HepG2 (cell line): ENCODE data around the gene MCOLN1. TPM values are rescaled to one million over a fixed set of nuclear protein-coding genes. Genes with fewer than 3 reads are reported as not detected.
A peak's percentile ranks its signal among the peaks of the same experiment; 100 is the strongest.

Experiments
- ATM ChIP-seq: fragments of 450-650 bp; IDR thresholded peaks from 2 replicates; pipeline ENCODE4 v1.7.1; 2017; ENCODE audit warnings: mild to moderate bottlenecking, borderline replicate concordance
- CEBPB ChIP-seq: IDR thresholded peaks from 2 replicates; pipeline ENCODE4 v1.6.1; 2011; ENCODE audit warnings: low read depth, low read length, improper control_type of control experiment, borderline replicate concordance
- CHD2 ChIP-seq: IDR thresholded peaks from 2 replicates; pipeline ENCODE4 v1.6.1; 2011; ENCODE audit warnings: low read depth, low read length, improper control_type of control experiment
- ELF3 ChIP-seq: IDR thresholded peaks from 2 replicates; pipeline ENCODE4 v1.6.1; 2016; ENCODE audit warnings: missing genetic modification reagents, missing compliant biosample characterization
- FOXA1 ChIP-seq, 2 experiments: fragments of 450-650 bp in 1 of 2; sonication (generic) in 1 of 2; formaldehyde crosslinking in 1 of 2; IDR thresholded peaks; 2 replicates each; pipeline versions ENCODE4 v1.4.0 to v1.6.1; 2016 to 2020; ENCODE audit warnings: missing genetic modification reagents in 1 of 2
- FOXM1 ChIP-seq: sonication (generic); formaldehyde crosslinking; IDR thresholded peaks from 2 replicates; pipeline ENCODE4 v1.5.0; 2020; ENCODE audit warnings: missing genetic modification reagents
- HMG20B ChIP-seq: conservative IDR thresholded peaks from 2 replicates; pipeline ENCODE4 v1.6.1; 2016; ENCODE audit warnings: missing genetic modification reagents, missing compliant biosample characterization
- KAT8 ChIP-seq: IDR thresholded peaks from 2 replicates; pipeline ENCODE4 v1.6.1; 2016; ENCODE audit warnings: missing genetic modification reagents, missing compliant biosample characterization
- LCORL ChIP-seq, 2 experiments: fragments of 450-650 bp in 1 of 2; sonication (generic) in 1 of 2; formaldehyde crosslinking in 1 of 2; IDR thresholded peaks; 2 replicates each; pipeline versions ENCODE4 v1.5.0 to v1.6.1; 2017 to 2020; ENCODE audit warnings: antibody characterized with exemption in 1 of 2, missing genetic modification reagents in 1 of 2
- MAFG ChIP-seq: sonication (generic); formaldehyde crosslinking; IDR thresholded peaks from 2 replicates; pipeline ENCODE4 v1.5.1; 2020; ENCODE audit warnings: mild to moderate bottlenecking, missing genetic modification reagents
- MAFK ChIP-seq, 2 experiments: IDR thresholded peaks in 1 of 2; conservative IDR thresholded peaks in 1 of 2; 2 replicates each; pipeline ENCODE4 v1.6.1; 2011; ENCODE audit warnings: improper control_type of control experiment in 2 of 2, low read length in 2 of 2
- MZF1 ChIP-seq: sonication (generic); formaldehyde crosslinking; IDR thresholded peaks from 2 replicates; pipeline ENCODE4 v1.8.1; 2023; ENCODE audit warnings: mild to moderate bottlenecking, missing genetic modification reagents, borderline replicate concordance
- NCOR1 ChIP-seq: fragments of 200-600 bp; sonication (generic); IDR thresholded peaks from 2 replicates; pipeline ENCODE4 v1.7.0; 2017; ENCODE audit warnings: antibody characterized with exemption, low read length, borderline replicate concordance
- NFKB2 ChIP-seq: sonication (generic); formaldehyde crosslinking; IDR thresholded peaks from 2 replicates; pipeline ENCODE4 v1.4.0; 2020; ENCODE audit warnings: missing genetic modification reagents, borderline replicate concordance
- PATZ1 ChIP-seq: sonication (generic); formaldehyde crosslinking; IDR thresholded peaks from 2 replicates; pipeline ENCODE4 v1.4.0; 2020; ENCODE audit warnings: missing genetic modification reagents
- PTBP1 ChIP-seq: fragments of 200-400 bp; formaldehyde crosslinking; IDR thresholded peaks from 2 replicates; pipeline ENCODE4 v1.6.1; 2018; ENCODE audit warnings: low read length, low read depth; ENCODE audit not compliant: poor library complexity, severe bottlenecking
- RAD21 ChIP-seq: fragments of 450-650 bp; formaldehyde crosslinking; IDR thresholded peaks from 2 replicates; pipeline ENCODE4 v1.5.0; 2020; ENCODE audit warnings: mild to moderate bottlenecking
- SALL2 ChIP-seq: sonication (generic); formaldehyde crosslinking; IDR thresholded peaks from 2 replicates; pipeline ENCODE4 v1.8.1; 2023; ENCODE audit warnings: mild to moderate bottlenecking, missing genetic modification reagents, inconsistent platforms
- ZNF143 ChIP-seq: sonication (generic); formaldehyde crosslinking; IDR thresholded peaks from 2 replicates; pipeline ENCODE4 v1.4.0; 2020; ENCODE audit warnings: missing genetic modification reagents
- ZNF264 ChIP-seq: sonication (generic); formaldehyde crosslinking; IDR thresholded peaks from 2 replicates; pipeline ENCODE4 v1.4.0; 2020; ENCODE audit warnings: missing genetic modification reagents
- ZNF430 ChIP-seq: sonication (generic); formaldehyde crosslinking; IDR thresholded peaks from 2 replicates; pipeline ENCODE4 v1.9.0; 2021; ENCODE audit warnings: mild to moderate bottlenecking, missing genetic modification reagents
- ZNF614 ChIP-seq: IDR thresholded peaks from 2 replicates; pipeline ENCODE4 v1.6.1; 2018; ENCODE audit warnings: missing biosample characterization, missing genetic modification reagents, inconsistent platforms, borderline replicate concordance
- ZNF703 ChIP-seq: sonication (generic); formaldehyde crosslinking; IDR thresholded peaks from 2 replicates; pipeline ENCODE4 v1.5.1; 2020; ENCODE audit warnings: missing genetic modification reagents, mild to moderate bottlenecking, moderate library complexity, borderline replicate concordance
- ZNF878 ChIP-seq: sonication (generic); formaldehyde crosslinking; IDR thresholded peaks from 2 replicates; pipeline ENCODE4 v1.8.1; 2023; ENCODE audit warnings: mild to moderate bottlenecking, missing genetic modification reagents, moderate library complexity
- polyA plus RNA-seq, 8 experiments: library from polyadenylated mRNA; depleted of rRNA in 3 of 8; stranded (reverse) in 7 of 8; unstranded in 1 of 8; fragments of >200 nt; fragmentation: Illumina TruSeq in 4 of 8; extraction: Trizol in 4 of 8; gene quantifications; 2 replicates each; pipeline versions ENCODE4 v1.2.1 to v1.2.3, GENCODE V29; 2011 to 2016; ENCODE audit warnings: low read depth in 4 of 8, missing spikeins in 1 of 8, mixed read lengths in 1 of 8; ENCODE audit not compliant: insufficient read depth in 1 of 8
- total RNA-seq, 5 experiments: library from RNA; depleted of rRNA; stranded (reverse); fragments of >200 nt; fragmentation: Illumina TruSeq; extraction: Trizol; gene quantifications; 2 replicates each; pipeline ENCODE4 v1.2.3, GENCODE V29; 2016; ENCODE audit warnings: low read depth in 1 of 5
- TF ChIP-seq, protein P1 (sequence below): sonication (generic); formaldehyde crosslinking; IDR thresholded peaks from 2 replicates; pipeline ENCODE4 v1.8.1; 2023; ENCODE audit warnings: mild to moderate bottlenecking, moderate library complexity, missing genetic modification reagents
- TF ChIP-seq, protein P2 (sequence below): IDR thresholded peaks from 2 replicates; pipeline ENCODE4 v1.6.1; 2016; ENCODE audit warnings: missing biosample characterization, missing genetic modification reagents, low read depth

Gene MCOLN1
- total and polyA plus RNA-seq, 2 of the 13 experiments (the other 11 are each of a cell fraction or from before 2014, with no cell fraction given), result 3.4 to 15.7 TPM

GRCh38 chr19:7535047-7535997 is 12.9 kb downstream of the MCOLN1 start, which contains the start of gene PNPLA6 (continued):
- TF ChIP-seq, protein P1, sequence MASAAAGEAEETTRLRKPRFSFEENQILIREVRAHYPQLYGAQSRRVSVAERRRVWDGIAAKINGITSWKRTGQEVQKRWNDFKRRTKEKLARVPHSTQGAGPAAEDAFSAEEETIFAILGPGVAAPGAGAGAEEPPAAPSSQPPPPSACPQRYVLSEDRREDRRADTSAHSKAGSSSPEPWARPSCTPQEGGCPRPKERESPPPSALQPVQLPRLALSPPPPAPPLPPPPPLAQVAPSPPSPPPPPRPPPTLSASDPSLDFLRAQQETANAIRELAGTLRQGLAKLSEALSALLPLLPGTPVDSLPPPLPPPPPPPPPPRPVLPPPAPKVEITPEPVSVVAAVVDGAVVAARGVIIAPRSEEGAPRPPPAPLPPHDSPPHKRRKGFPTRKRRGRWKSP (CRISPR knock-in tag), result no peak
- TF ChIP-seq LCORL (IDR thresholded peaks at IDR 0.05), result no peak
- peak; percentile 60; the same call in 1 of the 2 replicates for TF ChIP-seq LCORL (CRISPR knock-in tag; IDR thresholded peaks at IDR 0.05)
- peak; percentile 81 for TF ChIP-seq KAT8 (CRISPR knock-in tag)
- TF ChIP-seq FOXM1 (CRISPR knock-in tag), result no peak
- TF ChIP-seq PTBP1, result no peak
- TF ChIP-seq NCOR1, result no peak
- TF ChIP-seq ZNF264 (CRISPR knock-in tag), result no peak
- TF ChIP-seq ZNF703 (CRISPR knock-in tag), result no peak
- peak; percentile 73; the same call in 1 of the 2 replicates for TF ChIP-seq NFKB2
- peak; percentile 69 for TF ChIP-seq ELF3 (CRISPR knock-in tag)
- TF ChIP-seq PATZ1 (CRISPR knock-in tag), result peak; percentile 85
- peak; percentile 40 for TF ChIP-seq SALL2 (CRISPR knock-in tag)
- no peak for TF ChIP-seq MAFK (conservative IDR thresholded peaks at IDR 0.05 in 1 of 2, IDR thresholded peaks at IDR 0.05 in 1 of 2; ENCODE audit: low read length in 2 of 2)
- TF ChIP-seq RAD21 (CRISPR knock-in tag), result no peak; the same call in 1 of the 2 replicates
- TF ChIP-seq, protein P2, sequence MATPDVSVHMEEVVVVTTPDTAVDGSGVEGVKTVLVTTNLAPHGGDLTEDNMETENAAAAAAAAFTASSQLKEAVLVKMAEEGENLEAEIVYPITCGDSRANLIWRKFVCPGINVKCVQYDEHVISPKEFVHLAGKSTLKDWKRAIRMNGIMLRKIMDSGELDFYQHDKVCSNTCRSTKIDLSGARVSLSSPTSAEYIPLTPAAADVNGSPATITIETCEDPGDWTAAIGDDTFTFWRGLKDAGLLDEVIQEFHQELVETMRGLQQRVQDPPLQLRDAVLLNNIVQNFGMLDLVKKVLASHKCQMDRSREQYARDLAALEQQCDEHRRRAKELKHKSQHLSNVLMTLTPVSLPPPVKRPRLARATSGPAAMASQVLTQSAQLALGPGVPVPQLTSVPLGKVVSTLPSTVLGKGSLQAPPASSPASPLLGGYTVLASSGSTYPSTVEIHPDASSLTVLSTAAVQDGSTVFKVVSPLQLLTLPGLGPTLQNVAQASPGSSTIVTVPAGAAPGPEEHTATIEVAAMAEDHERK (CRISPR knock-in tag), result peak; percentile 96
- no peak for TF ChIP-seq MAFG (CRISPR knock-in tag)
- TF ChIP-seq FOXA1 (IDR thresholded peaks at IDR 0.05), result no peak
- TF ChIP-seq FOXA1 (CRISPR knock-in tag; IDR thresholded peaks at IDR 0.05), result no peak
- no peak for TF ChIP-seq CEBPB
- no peak for TF ChIP-seq ATM
- TF ChIP-seq ZNF614, result peak; percentile 76; the same call in 1 of the 2 replicates
- TF ChIP-seq HMG20B (CRISPR knock-in tag), result no peak
- peak; percentile 76 for TF ChIP-seq CHD2
- no peak for TF ChIP-seq MZF1 (CRISPR knock-in tag)
- peak; percentile 100 for TF ChIP-seq ZNF143 (CRISPR knock-in tag)
- no peak for TF ChIP-seq ZNF878 (CRISPR knock-in tag)
- TF ChIP-seq ZNF430 (CRISPR knock-in tag), result no peak
